IPS-18a (cell line): ENCODE results near the gene MRPL38.
"Not testable (repeated sequence)": the region's sequence is repeated elsewhere in the genome, so short reads cannot be mapped to it uniquely, and the experiment has no call there.

Experiments used
- H3K27ac ChIP-seq: one replicate; pipeline ENCODE4 v1.5.1; 2013; ENCODE audit warnings: low read length
- H3K27me3 ChIP-seq: one replicate; pipeline ENCODE4 v1.6.1; 2013; ENCODE audit warnings: mild to moderate bottlenecking, low read length; ENCODE audit not compliant: control insufficient read depth, insufficient read depth
- H3K36me3 ChIP-seq: one replicate; pipeline ENCODE4 v1.6.1; 2013; ENCODE audit warnings: low read depth, low read length; ENCODE audit not compliant: control insufficient read depth
- H3K4me1 ChIP-seq: one replicate; pipeline ENCODE4 v1.6.1; 2013; ENCODE audit warnings: low read depth, low read length; ENCODE audit not compliant: control insufficient read depth
- H3K4me3 ChIP-seq: one replicate; pipeline ENCODE4 v1.5.1; 2013; ENCODE audit warnings: low read length
- H3K9ac ChIP-seq: one replicate; pipeline ENCODE4 v1.6.1; 2013; ENCODE audit warnings: mild to moderate bottlenecking, low read length, moderate library complexity
- H3K9me3 ChIP-seq: one replicate; pipeline ENCODE4 v1.6.1; 2013; ENCODE audit warnings: low read depth, low read length; ENCODE audit not compliant: control insufficient read depth

Gene MRPL38

GRCh38 chr17:75854101-75854748 lies 50.5 kb downstream of the MRPL38 start:
- peaks cover 7% of the 10 kb centered on the region for H3K4me1 ChIP-seq
- peaks cover 5% of the 10 kb centered on the region for H3K36me3 ChIP-seq
- H3K27ac ChIP-seq: no peak overlapping the region
- H3K9ac ChIP-seq: peak overlapping the region; percentile 26
- no peaks in the 10 kb centered on the region for H3K27me3 ChIP-seq
- no peaks in the 10 kb centered on the region for H3K9me3 ChIP-seq
- peak overlapping the region; percentile 79 for H3K4me3 ChIP-seq

DNA sequence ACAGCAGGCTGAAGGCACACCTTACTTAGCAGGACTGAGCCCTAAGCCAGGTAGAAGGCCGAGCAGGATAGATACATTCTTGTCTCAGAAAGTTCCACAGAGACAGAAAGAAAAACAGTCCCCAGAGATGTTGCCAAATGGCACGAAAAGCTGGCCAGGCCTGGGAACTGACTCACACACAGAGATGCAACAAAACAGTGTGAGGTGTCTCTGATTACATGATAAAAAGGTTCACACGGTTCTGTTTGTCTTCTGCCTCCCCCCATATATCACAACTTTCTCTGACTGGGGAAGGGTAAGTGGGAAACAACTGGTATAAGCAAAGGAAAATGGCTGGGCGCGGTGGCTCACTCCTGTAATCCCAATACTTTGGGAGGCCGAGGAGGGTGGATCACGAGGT lies 51.3 kb downstream of the MRPL38 start:
- no peak overlapping the region for H3K9ac ChIP-seq
- H3K9me3 ChIP-seq: no peaks in the 10 kb centered on the region
- H3K27me3 ChIP-seq: no peaks in the 10 kb centered on the region
- peaks cover 8% of the 10 kb centered on the region for H3K36me3 ChIP-seq
- no peak overlapping the region for H3K4me3 ChIP-seq
- no peak overlapping the region for H3K27ac ChIP-seq
- H3K4me1 ChIP-seq: peaks cover 7% of the 10 kb centered on the region

DNA sequence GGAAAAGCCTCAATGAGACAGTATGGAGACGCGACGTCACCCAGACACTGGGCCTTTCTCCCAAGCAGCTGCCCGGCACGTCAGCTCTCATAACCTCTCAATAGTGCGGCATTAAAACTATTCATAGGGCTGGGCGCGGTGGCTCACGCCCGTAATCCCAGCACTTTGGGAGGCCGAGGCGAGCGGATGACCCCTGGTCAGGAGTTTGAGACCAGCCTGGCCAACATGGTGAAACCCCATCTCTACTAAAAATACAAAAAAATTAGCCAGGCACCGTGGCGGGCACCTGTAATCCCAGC lies 53.0 kb downstream of the MRPL38 start:
- not testable (repeated sequence) for H3K4me1 ChIP-seq, H3K4me3 ChIP-seq, H3K27me3 ChIP-seq, H3K9ac ChIP-seq, H3K9me3 ChIP-seq, H3K27ac ChIP-seq
- H3K36me3 ChIP-seq: peaks cover 23% of the 10 kb centered on the region

- Histone ChIP-seq H3K4me3 (no peak overlapping the region), H3K9me3 (no peaks in the 10 kb centered on the region), H3K4me1 (peaks cover 7% of the 10 kb centered on the region), H3K36me3 (peaks cover 26% of the 10 kb centered on the region), H3K27ac (no peak overlapping the region), H3K9ac (no peak overlapping the region), H3K27me3 (no peaks in the 10 kb centered on the region)
Observed at GRCh38 chr17:75850928-75851692, 53.6 kb downstream of the MRPL38 start.

DNA sequence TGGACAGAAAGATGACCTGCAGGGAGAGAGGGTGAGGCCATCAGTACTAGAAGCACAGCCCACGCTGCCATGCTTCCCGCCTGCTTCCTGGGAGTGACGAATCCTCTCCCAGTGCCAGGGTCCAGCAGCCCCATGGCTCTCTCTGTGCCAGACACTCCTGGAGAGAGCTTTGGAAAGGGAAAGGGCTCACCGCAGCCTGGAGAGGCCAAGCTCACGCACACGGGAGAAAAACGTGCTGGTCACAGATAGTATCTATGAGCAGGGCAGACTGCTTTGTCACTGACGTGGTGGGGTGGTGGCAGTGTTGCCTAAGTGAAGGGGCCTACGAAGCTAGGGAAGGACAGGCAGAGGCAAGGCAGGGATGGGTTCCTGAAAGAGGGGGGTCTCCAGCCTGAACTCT lies 55.0 kb downstream of the MRPL38 start:
- Histone ChIP-seq H3K9me3 (no peaks in the 10 kb centered on the region), H3K4me1 (peaks cover 7% of the 10 kb centered on the region), H3K27me3 (no peaks in the 10 kb centered on the region), H3K36me3 (peaks cover 27% of the 10 kb centered on the region), H3K27ac (no peak overlapping the region), H3K4me3 (no peak overlapping the region), H3K9ac (no peak overlapping the region)

DNA sequence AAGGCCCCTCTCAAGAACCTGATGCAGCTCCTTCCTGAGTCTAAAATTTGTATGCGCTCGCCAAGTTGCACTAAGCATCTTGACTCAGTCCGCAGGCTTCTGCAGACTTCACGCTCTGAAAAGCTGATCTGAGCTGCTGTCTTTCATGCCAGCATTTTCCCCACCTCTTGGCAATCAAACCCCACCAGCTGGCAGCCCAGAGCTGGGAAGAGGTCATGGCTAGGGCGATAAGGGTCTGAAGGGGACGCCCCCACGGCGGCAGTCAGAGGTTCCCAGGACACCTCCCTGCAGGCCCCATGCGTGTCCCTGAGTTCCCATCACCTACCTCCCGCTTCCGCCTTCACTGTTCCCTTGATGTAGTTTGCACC lies 55.4 kb downstream of the MRPL38 start:
- peaks cover 3% of the 10 kb centered on the region for H3K4me1 ChIP-seq
- H3K4me3 ChIP-seq: no peak overlapping the region
- H3K27ac ChIP-seq: no peak overlapping the region
- no peak overlapping the region for H3K9ac ChIP-seq
- H3K27me3 ChIP-seq: no peaks in the 10 kb centered on the region
- peaks cover 27% of the 10 kb centered on the region for H3K36me3 ChIP-seq
- H3K9me3 ChIP-seq: no peaks in the 10 kb centered on the region
